HG03558 (cell line): Measurements from ENCODE around the gene TLCD3A.
"Not testable (repeated sequence)": the region's sequence is repeated elsewhere in the genome, so short reads cannot be mapped to it uniquely, and the experiment has no call there.

Experiments
- ATAC-seq: cut with Tn5 transposase; IDR thresholded peaks from one replicate; pipeline ENCODE4 v1.9.1; 2021; ENCODE audit warnings: moderate number of reproducible peaks; ENCODE audit not compliant: unreplicated experiment; ENCODE audit errors: extremely low read depth

TLCD3A gene

GRCh38 chr17:746783-747629, 14.6 kb downstream of the TLCD3A start:
- no peak for ATAC-seq

DNA sequence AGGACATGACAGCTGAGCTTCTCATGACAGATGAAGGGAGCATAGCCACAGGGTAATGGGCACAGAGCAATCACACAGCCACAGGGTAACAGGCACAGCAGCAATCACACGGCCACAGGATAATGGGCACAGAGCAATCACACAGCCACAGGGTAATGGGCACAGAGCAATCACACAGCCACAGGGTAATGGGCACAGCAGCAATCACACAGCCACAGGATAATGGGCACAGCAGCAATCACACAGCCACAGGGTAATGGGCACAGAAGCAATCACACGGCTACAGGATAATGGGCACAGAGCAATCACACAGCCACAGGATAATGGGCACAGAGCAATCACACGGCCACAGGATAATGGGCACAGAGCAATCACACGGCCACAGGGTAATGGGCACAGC, 16.2 kb downstream of the TLCD3A start:
- not testable (repeated sequence) for ATAC-seq

GRCh38 chr17:749359-749758, 17.0 kb downstream of the TLCD3A start:
- not testable (repeated sequence) for ATAC-seq

GRCh38 chr17:750431-751037, 18.1 kb downstream of the TLCD3A start:
- ATAC-seq, result no peak

GRCh38 chr17:751269-752001, 19.0 kb downstream of the TLCD3A start:
- ATAC-seq, result peak; percentile 15

DNA sequence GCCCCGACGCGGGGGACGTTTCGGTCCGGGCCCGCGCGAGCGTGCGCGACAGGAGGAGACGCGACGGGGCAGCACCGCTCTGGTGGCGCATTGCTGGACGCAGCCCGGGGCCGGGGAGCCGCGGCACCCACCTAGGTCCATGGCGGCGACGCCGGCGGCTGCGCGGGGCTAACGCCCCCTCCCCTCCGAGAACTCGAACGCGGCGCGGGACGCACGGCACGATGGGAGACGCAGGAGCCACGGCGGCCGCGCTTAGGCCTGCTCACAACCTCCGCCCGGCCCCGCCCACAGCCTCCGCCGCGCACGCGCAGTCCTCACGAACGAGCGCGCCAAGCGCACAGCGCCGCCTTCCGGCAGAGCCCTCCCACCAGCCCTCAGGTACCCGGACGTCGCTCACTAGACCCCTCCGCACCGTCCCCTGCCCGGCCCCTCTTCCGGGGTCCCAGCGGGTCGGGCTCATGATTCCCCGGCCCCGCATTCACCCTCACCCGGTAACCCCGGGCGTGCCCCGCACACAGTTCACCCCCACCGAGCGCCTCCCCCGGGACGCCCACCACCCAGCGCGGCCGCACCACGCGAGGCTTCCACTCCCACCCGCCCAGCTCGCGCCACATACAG, 19.7 kb downstream of the TLCD3A start, which contains the start of gene GEMIN4:
TSS of gene GEMIN4 (minus strand) at position 263 of the 618 bp plus-strand sequence. CDS start at position 141, 122 bp downstream.
- peak; percentile 67 for ATAC-seq

DNA sequence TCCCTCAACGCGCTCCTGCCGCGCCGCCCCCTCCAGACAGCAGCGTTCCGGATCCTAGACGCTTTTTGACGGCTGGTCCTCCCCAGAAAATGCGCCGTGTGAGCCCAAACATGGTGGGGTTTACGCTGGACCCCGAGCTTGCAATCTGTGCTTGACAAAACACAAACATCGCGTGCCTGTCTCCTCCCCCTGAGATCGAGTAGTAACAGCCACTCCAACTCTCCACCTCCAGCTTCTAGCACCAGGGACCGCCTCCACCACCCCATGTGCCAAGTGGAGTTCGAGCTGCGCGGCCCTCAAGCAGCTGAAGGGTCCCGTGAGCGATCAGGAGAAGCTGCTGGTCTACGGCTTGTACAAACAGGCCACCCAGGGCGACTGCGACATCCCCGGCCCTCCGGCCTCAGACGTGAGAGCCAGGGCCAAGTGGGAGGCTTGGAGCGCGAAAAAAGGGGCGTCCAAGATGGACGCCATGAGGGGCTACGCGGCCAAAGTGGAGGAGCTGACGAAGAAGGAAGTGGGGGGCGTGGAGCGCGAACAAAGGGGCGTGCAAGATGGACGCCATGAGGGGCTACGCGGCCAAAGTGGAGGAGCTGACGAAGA, 20.3 kb downstream of the TLCD3A start:
- ATAC-seq, result no peak

DNA sequence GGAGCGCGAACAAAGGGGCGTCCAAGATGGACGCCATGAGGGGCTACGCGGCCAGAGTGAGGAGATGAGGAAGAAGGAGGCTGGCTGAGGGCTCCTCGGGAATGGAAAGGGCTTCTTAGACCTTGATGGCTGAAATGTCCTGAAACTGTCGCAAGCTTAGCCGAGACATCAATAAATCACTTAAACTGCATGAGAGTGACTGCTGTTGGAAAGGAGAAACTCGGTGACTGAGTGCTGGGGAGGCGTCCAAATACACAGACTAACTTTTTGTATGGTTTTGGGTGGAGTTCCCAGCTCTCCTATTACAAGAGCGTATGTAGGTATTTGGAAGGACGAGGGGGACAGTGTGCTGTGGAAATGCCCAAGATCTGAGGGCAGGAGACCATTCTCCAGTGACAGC, 21.0 kb downstream of the TLCD3A start:
- ATAC-seq, result no peak

DNA sequence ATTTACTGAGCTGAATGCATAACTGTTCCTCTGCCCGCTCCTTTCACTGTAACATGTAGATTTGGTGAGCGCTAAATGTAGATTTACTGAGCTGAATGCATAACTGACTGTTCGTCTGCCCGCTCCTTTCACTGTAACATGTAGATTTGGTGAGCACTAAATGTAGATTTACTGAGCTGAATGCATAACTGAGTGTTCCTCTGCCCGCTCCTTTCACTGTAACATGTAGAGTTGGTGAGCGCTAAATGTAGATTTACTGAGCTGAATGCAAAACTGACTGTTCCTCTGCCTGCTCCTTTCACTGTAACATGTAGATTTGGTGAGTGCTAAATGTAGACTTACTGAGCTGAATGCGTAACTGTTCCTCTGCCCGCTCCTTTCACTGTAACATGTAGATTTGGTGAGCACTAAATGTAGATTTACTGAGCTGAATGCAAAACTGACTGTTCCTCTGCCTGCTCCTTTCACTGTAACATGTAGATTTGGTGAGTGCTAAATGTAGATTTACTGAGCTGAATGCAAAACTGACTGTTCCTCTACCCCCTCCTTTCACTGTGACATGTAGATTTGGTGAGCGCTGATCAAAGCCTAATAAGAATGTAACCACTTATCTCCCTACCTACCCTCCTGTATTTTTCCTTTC, 23.0 kb downstream of the TLCD3A start:
- not testable (repeated sequence) for ATAC-seq

DNA sequence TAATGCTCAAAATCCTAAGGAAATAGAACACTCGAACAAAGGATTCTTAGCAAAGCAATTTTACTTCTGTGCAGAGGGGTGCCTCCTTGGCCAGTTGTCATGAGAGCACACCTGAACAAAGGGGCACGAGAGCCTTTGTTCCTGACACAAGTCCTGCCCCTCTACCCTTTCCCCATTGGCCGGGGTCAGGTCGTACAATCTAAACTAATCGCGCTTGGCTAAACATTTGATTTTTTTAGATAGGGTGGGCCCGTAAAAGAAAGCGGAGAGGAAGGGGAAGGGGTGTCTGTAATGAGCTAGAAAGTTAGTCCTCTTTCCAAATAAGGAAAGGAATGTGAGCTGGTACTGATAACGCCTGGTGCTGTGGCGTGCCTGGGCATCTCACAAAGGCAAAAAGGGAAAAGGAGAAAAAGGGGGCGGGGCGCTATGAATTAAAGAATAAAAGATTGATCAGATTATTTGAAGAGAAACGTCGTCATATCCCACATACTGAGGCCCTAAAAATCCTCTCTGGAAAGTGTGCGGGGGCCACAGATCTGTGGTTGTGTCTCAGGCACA, 23.7 kb downstream of the TLCD3A start:
- ATAC-seq, result not testable (repeated sequence)

- no peak for ATAC-seq
Measured at GRCh38 chr17:759964-760363, 27.6 kb downstream of the TLCD3A start.

- ATAC-seq, result no peak
Measured at GRCh38 chr17:760371-760770, 28.0 kb downstream of the TLCD3A start.

DNA sequence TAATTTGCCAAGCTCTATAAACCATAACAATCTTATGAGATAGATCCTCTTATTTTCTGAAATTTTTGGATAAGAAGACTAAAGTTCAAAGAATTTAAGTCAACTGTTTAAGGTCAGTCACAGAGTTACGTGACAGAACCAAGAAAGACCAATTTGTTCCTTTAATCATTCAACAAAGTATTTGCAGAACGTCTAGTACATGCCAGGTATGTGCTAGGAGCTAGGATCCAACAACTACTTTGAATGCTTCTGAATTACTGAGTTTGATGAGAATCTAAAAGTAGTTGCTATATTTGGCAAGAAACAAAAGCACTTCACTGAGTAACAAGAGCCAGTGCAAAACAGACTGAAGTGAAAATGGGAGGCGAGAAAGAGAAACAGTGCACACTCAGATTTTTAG, 34.7 kb downstream of the TLCD3A start:
- no peak for ATAC-seq

DNA sequence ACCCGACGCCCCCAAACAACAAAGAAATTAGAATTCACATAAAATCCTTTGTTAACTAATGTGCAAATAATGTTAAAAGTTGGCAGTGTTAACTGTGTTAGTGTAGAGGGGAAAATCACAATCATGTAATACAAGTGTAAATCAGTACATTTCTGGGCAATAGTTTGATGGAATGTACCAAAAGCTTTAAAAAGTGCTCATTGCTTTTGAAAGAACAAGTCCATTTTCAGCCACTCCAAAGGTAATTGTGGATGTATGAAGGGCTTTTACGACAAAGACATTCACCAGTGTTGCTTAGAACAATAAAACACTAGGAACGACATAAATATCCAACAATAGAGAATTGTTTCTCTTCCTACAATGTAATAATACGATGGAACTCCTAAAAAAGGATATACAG, 40.6 kb downstream of the TLCD3A start:
- ATAC-seq, result no peak

DNA sequence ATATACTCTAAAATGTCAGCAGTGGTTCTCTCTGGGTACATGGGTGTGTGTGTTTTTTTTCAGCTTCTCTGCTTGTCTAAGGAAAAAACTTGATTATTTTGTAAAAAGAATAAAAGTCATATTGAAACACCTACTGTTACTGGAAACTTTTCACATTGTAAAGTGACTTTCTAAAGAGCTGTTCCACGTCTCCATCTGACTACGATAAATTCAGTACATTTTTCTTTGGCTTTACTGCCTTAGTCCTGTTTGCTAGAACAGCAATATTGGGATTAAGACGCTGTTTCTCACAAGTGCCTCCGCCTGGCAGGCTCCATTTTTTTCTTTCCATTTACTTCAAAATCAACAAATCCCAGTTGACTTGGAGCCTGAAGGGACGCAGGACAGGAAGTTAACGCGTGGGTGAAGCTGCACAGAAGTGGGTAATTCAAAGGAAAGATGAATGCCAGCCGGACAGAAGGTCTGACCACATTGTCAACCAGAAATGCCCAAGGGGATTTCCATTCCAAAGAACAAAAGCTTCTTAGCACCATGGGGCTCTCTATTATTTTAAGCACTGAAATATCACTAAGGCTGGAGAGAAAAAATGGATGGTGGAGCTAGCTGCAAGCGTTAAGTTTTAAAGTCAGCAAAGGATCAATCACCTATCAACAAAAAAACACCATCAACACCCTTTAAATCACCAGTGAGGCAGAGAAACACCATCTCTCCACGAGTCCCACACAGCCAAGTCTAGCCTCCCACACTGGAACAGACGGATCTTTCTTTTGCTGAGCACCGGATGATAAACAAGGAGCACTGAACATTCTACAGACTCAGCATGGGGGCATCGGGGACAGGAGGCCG, 41.3 kb downstream of the TLCD3A start:
- no peak for ATAC-seq

DNA sequence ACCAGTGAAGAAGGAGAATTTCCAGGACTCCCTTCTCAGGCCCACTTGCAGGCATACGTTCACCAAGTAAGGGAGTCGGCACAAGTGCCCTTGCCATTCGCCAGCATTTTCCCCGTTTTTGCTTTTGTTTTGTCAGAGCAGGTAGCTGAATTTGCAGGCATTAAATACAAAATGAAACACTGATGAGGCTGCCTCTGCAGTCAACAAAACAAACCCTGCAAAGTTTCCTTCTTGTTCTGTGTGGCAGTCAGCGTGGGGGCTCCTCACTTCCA, 41.9 kb downstream of the TLCD3A start:
- no peak for ATAC-seq

DNA sequence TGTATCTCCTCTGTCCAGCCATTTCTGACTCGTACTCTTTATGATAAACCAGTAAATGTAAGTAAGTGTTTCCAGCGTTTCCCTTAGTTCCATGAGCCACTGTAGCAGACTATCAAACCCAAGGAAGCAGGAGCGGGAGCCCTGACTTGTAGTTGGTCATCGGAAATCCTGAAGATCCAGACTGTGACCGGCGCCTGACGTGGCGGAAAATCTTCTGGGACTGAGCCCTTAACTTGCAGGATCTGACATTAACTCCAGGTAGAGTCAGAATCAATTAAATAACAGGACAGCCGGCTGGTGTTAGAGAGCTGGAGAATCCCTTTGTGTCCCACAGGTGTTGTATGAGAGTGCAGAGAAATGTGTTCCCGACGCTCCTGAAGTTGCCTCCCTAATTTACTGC, 45.7 kb downstream of the TLCD3A start:
- no peak for ATAC-seq

GRCh38 chr17:781805-782731, 49.7 kb downstream of the TLCD3A start, which contains the start of the genes GLOD4 and MRM3:
Gene GLOD4 (minus strand): TSS chr17:782280. CDS start chr17:782255, 25 bp downstream.
Gene MRM3 (plus strand): TSS chr17:782353. CDS start chr17:782379, 26 bp downstream.
- peak; percentile 58 for ATAC-seq
